ENCODE measurements around the gene EGFL6.

DNA sequence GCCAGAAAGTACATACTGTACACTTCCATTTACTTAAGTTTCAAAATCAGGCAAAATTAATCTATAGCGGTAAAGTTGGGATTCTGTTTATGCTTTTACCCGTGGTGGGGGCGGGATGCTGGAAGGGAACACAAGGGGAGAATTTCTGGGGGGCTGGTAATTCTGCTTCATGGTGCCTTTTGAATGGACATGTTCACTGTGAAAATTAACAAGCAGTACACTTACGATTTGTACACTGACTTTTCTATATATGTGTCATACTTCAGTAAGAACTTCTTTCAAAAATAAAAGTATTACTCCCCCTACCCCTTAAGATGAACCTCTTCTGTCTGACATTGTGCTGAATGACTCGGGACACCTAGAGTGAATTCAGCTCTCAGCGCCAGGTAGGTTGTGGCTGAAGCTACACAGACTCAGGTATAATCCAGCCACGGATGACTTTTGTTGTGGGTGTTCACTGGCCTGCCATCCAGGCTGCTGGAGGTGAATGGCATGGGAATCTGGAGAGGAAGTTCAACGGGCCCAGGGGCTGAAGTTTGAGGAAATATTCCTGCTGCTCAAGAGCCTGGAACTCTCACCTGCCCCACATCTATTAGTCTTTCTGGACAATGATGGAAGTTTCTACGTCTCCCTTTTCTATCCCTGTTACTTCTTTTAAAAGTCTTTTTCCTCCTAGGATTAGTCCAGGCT lies 76.2 kb downstream of the EGFL6 start:
- TF ChIP-seq SP1 (IDR thresholded peaks at IDR 0.05), result no peak
- TF ChIP-seq FOXA1 (IDR thresholded peaks at IDR 0.05), result no peak
- TF ChIP-seq LEF1 (IDR thresholded peaks at IDR 0.05; ENCODE audit: borderline replicate concordance), result no peak
- no peak for TF ChIP-seq PKNOX1 (IDR thresholded peaks at IDR 0.05)
- no peak for TF ChIP-seq TARDBP (IDR thresholded peaks at IDR 0.05)
- TF ChIP-seq NFRKB (IDR thresholded peaks at IDR 0.05), result no peak
